PC-3 (cell line): ENCODE data around the gene SUSD4. TPM values are rescaled to one million over a fixed set of nuclear protein-coding genes. Genes with fewer than 3 reads are reported as not detected.

ENCODE experiments used
- ATAC-seq: fragments of 200-7000 bp; cut with Tn5 transposase; 2 replicates; pipeline ENCODE4 v1.9.1; 2020; ENCODE audit warnings: mild to moderate bottlenecking, moderate library complexity
- BruUV-seq: library from RNA; stranded (reverse); fragments of 400-500 nt; replicated peaks from 2 replicates; lab custom pipeline; 2021; lab: Mats Ljungman, UMichigan
- CTCF ChIA-PET: fragments of 300-600 bp; sonication (Branson Sonifier 250); formaldehyde crosslinking; loops from one replicate; lab custom pipeline; 2022; ENCODE audit warnings: antibody characterized with exemption; lab: Charles Lee
- POLR2A ChIA-PET: fragments of 300-600 bp; sonication (Branson Sonifier 250); formaldehyde crosslinking; loops from one replicate; lab custom pipeline; 2022; ENCODE audit warnings: antibody characterized with exemption; ENCODE audit not compliant: unreplicated experiment; lab: Charles Lee
- DNase-seq: peaks from one replicate; pipeline ENCODE4 v3.0.0-alpha.2; 2015
- H2AFZ ChIP-seq: fragments of 300-600 bp; sonication (generic); 2 replicates; pipeline ENCODE4 v1.6.0; 2016; ENCODE audit warnings: antibody characterized with exemption, low read length
- H3F3A ChIP-seq: fragments of 300-600 bp; sonication (generic); one replicate; pipeline ENCODE4 v1.6.0; 2017; ENCODE audit warnings: antibody characterized with exemption, low read length, control low read depth, mild to moderate bottlenecking; ENCODE audit not compliant: unreplicated experiment
- H3K27ac ChIP-seq: fragments of 300-600 bp; sonication (generic); 2 replicates; pipeline ENCODE4 v1.5.1; 2016; ENCODE audit warnings: mild to moderate bottlenecking, low read length
- H3K27me3 ChIP-seq: fragments of 300-600 bp; sonication (generic); 2 replicates; pipeline ENCODE4 v1.6.1; 2016; ENCODE audit warnings: low read length, mixed read lengths
- H3K36me3 ChIP-seq: fragments of 300-600 bp; sonication (generic); 2 replicates; pipeline ENCODE4 v1.6.1; 2016; ENCODE audit warnings: low read depth, mixed run types, low read length, mixed read lengths
- H3K4me1 ChIP-seq: fragments of 300-600 bp; sonication (generic); 2 replicates; pipeline ENCODE4 v1.5.1; 2016; ENCODE audit warnings: low read length; ENCODE audit not compliant: insufficient read depth
- H3K4me2 ChIP-seq: fragments of 300-600 bp; sonication (generic); 2 replicates; pipeline ENCODE4 v1.6.0; 2016; ENCODE audit warnings: low read length
- H3K4me3 ChIP-seq: fragments of 300-600 bp; sonication (generic); 2 replicates; pipeline ENCODE4 v1.5.1; 2016; ENCODE audit warnings: mild to moderate bottlenecking, low read length, mixed read lengths
- H3K79me2 ChIP-seq: fragments of 300-600 bp; sonication (generic); 2 replicates; pipeline ENCODE4 v1.6.1; 2017; ENCODE audit warnings: low read length, mixed read lengths
- H3K9ac ChIP-seq: fragments of 300-600 bp; sonication (generic); 2 replicates; pipeline ENCODE4 v1.6.0; 2016; ENCODE audit warnings: mild to moderate bottlenecking, low read length
- H3K9me2 ChIP-seq: fragments of 300-600 bp; sonication (generic); replicated peaks from 2 replicates; pipeline ENCODE4 v1.6.1; 2016; ENCODE audit warnings: mixed run types, low read length, mixed read lengths
- H3K9me3 ChIP-seq: fragments of 300-600 bp; sonication (generic); 2 replicates; pipeline ENCODE4 v1.6.1; 2016; ENCODE audit warnings: low read length, mixed read lengths
- H4K20me1 ChIP-seq: fragments of 300-600 bp; sonication (generic); 2 replicates; pipeline ENCODE4 v1.6.1; 2016; ENCODE audit warnings: low read length, mixed read lengths
- EZH2 ChIP-seq: fragments of 300-600 bp; sonication (generic); IDR thresholded peaks from one replicate; pipeline ENCODE4 v1.6.1; 2017; ENCODE audit warnings: antibody characterized with exemption, mild to moderate bottlenecking, low read length; ENCODE audit not compliant: unreplicated experiment
- EZH2phosphoT487 ChIP-seq: fragments of 300-600 bp; sonication (generic); IDR thresholded peaks from 2 replicates; pipeline ENCODE4 v1.6.1; 2018; ENCODE audit warnings: mild to moderate bottlenecking, antibody characterized with exemption, low read length, borderline replicate concordance
- intact Hi-C: fragments of 100-400 bp; cut with micrococcal nuclease; formaldehyde crosslinking; loops from 2 replicates; pipeline ENCODE4 v1.9.0; 2023
- total RNA-seq: library from RNA; depleted of rRNA; stranded (reverse); fragments of >200 nt; gene quantifications from 2 replicates; pipeline ENCODE4 v1.2.3, GENCODE V29; 2014
- TF ChIP-seq, protein P1 (sequence below): fragments of 300-600 bp; sonication (generic); conservative IDR thresholded peaks from 2 replicates; pipeline ENCODE4 v1.5.1; 2017; ENCODE audit warnings: antibody characterized with exemption, low read depth, mild to moderate bottlenecking, low read length

The SUSD4 gene
- total RNA-seq, 1 experiment from 2014 or later: 5.2 TPM

- Histone ChIP-seq H3K79me2 (no peaks in the 10 kb centered on the region), H3K36me3 (no peaks in the 10 kb centered on the region), H2AFZ (no peak overlapping the region), H3K9me3 (no peaks in the 10 kb centered on the region), H3K4me1 (no peaks in the 10 kb centered on the region), H3K9me2 (no peaks in the 10 kb centered on the region), H4K20me1 (no peaks in the 10 kb centered on the region), H3K4me2 (no peak overlapping the region), H3K9ac (no peak overlapping the region), H3F3A (no peaks in the 10 kb centered on the region), H3K27me3 (no peaks in the 10 kb centered on the region), H3K4me3 (no peak overlapping the region), H3K27ac (no peak overlapping the region)
- TF ChIP-seq EZH2: no peak
- TF ChIP-seq, protein P1, sequence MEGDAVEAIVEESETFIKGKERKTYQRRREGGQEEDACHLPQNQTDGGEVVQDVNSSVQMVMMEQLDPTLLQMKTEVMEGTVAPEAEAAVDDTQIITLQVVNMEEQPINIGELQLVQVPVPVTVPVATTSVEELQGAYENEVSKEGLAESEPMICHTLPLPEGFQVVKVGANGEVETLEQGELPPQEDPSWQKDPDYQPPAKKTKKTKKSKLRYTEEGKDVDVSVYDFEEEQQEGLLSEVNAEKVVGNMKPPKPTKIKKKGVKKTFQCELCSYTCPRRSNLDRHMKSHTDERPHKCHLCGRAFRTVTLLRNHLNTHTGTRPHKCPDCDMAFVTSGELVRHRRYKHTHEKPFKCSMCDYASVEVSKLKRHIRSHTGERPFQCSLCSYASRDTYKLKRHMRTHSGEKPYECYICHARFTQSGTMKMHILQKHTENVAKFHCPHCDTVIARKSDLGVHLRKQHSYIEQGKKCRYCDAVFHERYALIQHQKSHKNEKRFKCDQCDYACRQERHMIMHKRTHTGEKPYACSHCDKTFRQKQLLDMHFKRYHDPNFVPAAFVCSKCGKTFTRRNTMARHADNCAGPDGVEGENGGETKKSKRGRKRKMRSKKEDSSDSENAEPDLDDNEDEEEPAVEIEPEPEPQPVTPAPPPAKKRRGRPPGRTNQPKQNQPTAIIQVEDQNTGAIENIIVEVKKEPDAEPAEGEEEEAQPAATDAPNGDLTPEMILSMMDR: no peak
- no peak for TF ChIP-seq EZH2phosphoT487
- DNase-seq (no peak), ATAC-seq (no peak)
- intact Hi-C loops: no loop called here
- BruUV-seq: no TSS peak
- POLR2A ChIA-PET: no interaction called here
- CTCF ChIA-PET: no interaction called here
Observed at GRCh38 chr1:223212441-223212840, 151.5 kb downstream of the SUSD4 start.

DNA sequence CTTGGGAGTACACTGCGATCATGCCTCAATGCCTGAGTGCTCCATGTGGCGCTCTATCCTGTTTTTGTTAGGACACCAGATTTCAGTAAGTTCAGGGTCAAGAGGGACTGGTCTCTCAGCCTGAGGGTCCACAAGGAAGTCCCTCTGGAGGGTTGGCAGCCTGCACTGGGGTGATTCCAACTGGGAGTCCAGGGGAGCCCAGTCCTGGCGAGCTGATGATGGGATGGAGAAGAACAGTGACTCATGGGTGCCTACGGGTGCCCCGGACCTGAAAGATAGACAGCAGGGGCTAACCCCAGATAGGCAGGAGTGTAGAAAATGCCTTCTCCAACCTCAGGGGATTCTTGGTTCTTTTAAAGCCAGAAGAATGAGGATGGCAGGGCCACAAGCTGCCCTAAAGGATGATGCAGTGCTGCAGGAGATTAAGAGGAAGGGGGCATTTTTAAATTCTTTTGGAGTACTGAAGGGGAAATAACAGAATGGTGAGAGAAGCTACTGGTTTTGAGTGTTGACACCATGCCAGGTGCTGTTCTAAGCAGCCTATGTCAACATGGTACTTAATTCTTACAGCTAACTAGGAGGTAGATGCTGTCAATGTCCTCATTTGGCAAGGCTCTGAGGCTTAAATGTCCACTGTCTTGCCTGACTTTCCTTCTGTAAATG, 152.5 kb downstream of the SUSD4 start:
- H3K27me3 ChIP-seq: no peaks in the 10 kb centered on the region
- H2AFZ ChIP-seq: no peak overlapping the region
- TF ChIP-seq EZH2phosphoT487: no peak
- TF ChIP-seq, protein P1: no peak
- TF ChIP-seq EZH2: no peak
- no peaks in the 10 kb centered on the region for H3K9me2 ChIP-seq
- H4K20me1 ChIP-seq: no peaks in the 10 kb centered on the region
- BruUV-seq: no TSS peak
- no peaks in the 10 kb centered on the region for H3K79me2 ChIP-seq
- ChIA-PET CTCF (no interaction called here), POLR2A (no interaction called here)
- no peak for ATAC-seq
- no peaks in the 10 kb centered on the region for H3K36me3 ChIP-seq
- H3K4me1 ChIP-seq: no peaks in the 10 kb centered on the region
- H3F3A ChIP-seq: no peaks in the 10 kb centered on the region
- H3K9ac ChIP-seq: no peak overlapping the region
- H3K4me3 ChIP-seq: no peak overlapping the region
- no peak overlapping the region for H3K27ac ChIP-seq
- intact Hi-C loops: no loop called here
- no peak overlapping the region for H3K4me2 ChIP-seq
- no peak for DNase-seq
- no peaks in the 10 kb centered on the region for H3K9me3 ChIP-seq

DNA sequence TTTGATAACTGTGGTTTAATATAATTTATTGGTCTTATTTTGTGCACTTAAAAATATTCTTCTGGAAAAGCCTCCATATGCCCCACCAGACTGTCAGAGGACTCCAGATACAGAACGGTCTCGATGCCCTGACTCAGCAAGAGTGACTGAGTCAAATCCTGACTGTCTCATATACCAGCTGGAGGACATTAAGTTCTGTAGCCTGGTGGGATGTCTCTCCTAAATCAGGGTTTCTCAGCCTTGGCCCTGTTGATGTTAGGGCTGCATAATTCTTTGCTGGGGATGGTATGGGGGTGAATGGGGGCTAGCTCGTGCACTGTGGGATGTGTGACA, 153.2 kb downstream of the SUSD4 start:
- no peaks in the 10 kb centered on the region for H4K20me1 ChIP-seq
- H3F3A ChIP-seq: no peaks in the 10 kb centered on the region
- H3K79me2 ChIP-seq: no peaks in the 10 kb centered on the region
- H2AFZ ChIP-seq: no peak overlapping the region
- no peaks in the 10 kb centered on the region for H3K36me3 ChIP-seq
- no peak for DNase-seq
- H3K9me2 ChIP-seq: no peaks in the 10 kb centered on the region
- ATAC-seq: no peak
- no peaks in the 10 kb centered on the region for H3K9me3 ChIP-seq
- TF ChIP-seq EZH2 (no peak), EZH2phosphoT487 (no peak)
- TF ChIP-seq, protein P1: no peak
- no peak overlapping the region for H3K4me3 ChIP-seq
- H3K27ac ChIP-seq: no peak overlapping the region
- no peaks in the 10 kb centered on the region for H3K27me3 ChIP-seq
- CTCF ChIA-PET: no interaction called here
- H3K4me2 ChIP-seq: no peak overlapping the region
- POLR2A ChIA-PET: no interaction called here
- H3K9ac ChIP-seq: no peak overlapping the region
- BruUV-seq: no TSS peak
- no peaks in the 10 kb centered on the region for H3K4me1 ChIP-seq
- intact Hi-C loops: no loop called here
